NCI-H460 (cell line): ENCODE data around the gene KATNA1. TPM values are rescaled to one million over a fixed set of nuclear protein-coding genes. Genes with fewer than 3 reads are reported as not detected.
A peak's percentile ranks its signal among the peaks of the same experiment; 100 is the strongest.

Experiments
- DNase-seq: peaks from one replicate; pipeline ENCODE4 v3.0.0-alpha.2; 2016; ENCODE audit warnings: low read depth; ENCODE audit errors: extremely low read depth
- total RNA-seq: library from RNA; depleted of rRNA; stranded (reverse); fragments of >200 nt; shearing (Covaris generic); gene quantifications from 2 replicates; pipeline ENCODE4 v1.2.3, GENCODE V29; 2014

Gene KATNA1
- total RNA-seq, 1 experiment from 2014 or later, result 29.3 TPM

DNA sequence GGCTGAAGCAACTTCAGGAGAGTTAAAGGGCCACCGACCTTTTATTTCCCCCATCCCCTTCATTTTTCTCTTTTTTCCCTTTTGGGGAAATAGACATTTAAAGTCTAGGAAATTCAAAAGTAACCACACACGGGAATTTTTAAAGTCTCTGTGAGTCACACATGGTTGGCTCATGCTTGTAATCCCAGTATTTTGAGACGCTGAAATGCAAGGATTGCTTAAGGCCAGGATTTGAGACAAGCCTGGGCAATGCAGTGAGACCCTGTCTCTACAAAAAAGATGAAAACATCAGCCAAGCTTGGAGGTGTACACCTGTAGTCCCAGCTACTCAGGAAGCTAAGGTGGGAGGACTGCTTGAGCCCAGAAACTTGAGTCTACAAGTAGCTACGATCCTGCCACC is 34.2 kb downstream of the KATNA1 start:
- DNase-seq, result no peak

DNA sequence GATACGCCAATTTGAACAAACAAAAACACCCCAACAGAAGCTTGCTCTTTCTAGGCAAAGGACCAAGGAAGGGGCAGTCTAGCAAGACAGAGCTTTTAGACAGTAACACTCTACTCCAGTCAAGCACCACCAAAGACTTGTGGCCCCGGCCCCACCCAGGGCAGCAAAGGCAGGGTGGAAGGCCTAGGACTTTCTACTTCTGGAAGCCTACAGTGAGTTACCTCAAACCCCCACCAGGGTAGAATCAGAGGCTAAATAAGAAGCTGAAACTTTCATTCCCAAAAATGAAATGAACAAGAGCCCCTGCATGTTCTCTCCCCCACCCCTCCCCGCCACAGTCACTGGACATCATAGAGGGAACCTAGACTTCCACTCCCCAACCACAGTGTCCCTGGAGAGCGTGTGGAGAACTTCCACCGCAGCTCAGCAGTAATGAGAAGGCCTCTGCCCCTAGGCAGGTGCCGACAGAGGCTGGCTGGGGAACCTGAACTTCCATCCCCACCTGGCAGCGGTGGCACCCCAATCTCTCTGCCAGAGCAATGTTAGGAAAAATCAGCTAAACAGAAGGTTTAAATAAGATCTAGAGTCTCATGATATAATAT is 40.0 kb downstream of the KATNA1 start:
- no peak for DNase-seq

DNA sequence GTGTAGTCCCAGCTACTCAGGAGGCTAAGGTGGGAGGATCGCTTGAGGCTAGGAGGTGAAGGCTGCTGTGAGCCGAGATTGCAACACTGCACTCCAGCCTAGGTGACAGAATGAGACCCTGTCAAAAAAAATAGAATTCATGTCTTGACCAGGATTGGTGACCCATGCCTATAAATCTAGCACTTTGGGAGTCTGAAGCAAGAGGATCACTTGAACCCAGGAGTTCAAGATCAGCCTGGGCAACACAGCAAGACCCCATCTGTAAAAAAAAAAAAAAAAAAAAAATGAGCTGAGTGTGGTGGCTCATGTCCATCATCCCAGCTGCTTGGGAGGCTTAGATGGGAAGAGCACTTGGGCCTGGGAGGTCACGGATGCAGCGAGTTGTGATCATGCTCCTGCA is 48.0 kb downstream of the KATNA1 start:
- DNase-seq, result no peak

DNA sequence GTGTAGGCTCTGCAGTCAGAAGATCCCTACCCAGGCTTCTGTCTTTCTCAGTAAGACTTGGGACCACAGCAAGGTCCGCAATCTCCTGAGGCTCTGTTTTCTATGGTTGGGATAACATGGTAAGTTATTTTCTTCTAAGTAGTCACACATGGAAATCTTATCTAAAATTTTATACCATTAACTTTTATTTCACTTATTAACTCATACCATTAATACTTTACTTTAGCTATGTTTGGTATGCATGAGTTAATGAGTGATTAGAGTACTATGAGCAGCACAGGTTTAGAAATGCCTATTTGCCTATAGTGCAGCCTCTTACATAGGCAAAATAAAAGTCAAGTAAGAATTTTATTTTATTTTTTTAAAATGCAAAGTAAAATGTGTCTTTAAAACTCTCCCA is 55.1 kb downstream of the KATNA1 start:
- DNase-seq, result no peak

DNA sequence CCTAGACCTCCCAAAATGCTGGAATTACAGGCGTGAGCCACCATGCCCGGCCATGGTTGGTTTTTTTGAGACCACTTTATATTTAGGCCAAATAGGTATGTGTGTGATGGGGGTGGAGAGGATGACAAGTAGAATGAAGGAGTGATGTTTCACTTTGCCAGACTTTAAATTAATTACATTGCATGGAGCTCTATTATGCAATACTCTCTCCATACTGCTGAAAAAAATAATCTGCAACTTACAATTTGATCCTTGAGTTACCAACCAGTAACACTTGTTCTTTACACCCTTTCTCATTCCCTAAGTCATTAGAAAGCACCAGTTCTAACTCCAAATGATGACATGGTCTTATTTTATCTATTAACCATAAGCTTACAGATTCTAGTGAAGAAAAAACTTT is 55.5 kb downstream of the KATNA1 start:
- DNase-seq, result no peak

DNA sequence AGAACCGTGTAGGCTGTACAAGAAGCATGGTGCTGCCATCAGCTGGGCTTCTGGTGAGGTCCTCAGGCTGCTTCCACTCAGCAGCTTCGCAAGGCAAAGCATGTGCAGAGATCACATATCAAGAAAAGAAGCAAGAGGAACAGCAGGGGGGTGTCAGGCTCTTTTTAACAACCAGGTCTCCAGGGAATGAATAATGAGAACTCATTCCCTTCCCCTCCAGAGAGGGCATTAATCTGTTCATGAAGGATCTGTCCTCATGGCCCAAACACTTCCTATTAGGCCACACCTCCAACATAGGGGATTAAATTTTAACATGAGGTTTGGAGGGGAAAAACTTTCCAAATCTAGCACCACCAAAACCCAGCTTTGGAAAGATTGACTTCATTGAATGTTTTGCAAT is 62.4 kb downstream of the KATNA1 start:
- no peak for DNase-seq

DNA sequence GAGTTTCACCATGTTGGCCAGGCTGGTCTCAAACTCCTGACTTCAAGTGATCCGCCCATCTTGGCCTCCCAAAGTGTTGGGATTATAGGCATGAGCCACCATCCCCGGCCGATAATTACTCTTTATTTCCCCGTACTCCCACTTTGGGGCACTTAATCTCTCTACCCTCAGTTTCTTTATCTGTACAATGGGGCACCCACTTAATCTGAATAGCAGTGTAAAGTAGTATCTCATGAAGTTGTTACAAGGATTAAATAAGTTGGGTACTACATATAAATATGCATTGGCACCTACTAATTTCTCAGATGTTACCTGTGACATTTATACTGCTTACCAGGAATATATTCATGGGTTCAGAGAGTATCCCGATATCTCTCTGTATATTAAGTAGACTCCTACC is 67.2 kb downstream of the KATNA1 start:
- DNase-seq, result no peak

DNA sequence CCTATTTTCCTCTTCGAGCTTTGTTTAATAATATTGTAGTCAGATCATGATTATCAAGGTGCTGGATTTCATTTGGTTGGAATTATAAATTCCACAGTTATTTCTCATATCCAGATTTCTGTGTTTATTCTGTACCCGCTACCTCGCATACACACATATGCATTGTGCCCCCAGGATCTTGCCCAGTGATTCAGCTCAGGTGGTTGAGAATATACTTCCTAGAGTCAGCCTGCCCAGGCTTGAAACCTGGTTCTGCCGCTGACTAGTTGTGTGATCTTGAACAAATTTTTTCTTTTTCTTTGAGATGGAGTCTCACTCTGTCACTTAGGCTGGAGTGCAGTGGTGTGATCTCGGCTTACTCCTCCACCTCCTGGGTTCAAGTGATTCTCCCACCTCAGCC is 67.6 kb downstream of the KATNA1 start:
- no peak for DNase-seq

DNA sequence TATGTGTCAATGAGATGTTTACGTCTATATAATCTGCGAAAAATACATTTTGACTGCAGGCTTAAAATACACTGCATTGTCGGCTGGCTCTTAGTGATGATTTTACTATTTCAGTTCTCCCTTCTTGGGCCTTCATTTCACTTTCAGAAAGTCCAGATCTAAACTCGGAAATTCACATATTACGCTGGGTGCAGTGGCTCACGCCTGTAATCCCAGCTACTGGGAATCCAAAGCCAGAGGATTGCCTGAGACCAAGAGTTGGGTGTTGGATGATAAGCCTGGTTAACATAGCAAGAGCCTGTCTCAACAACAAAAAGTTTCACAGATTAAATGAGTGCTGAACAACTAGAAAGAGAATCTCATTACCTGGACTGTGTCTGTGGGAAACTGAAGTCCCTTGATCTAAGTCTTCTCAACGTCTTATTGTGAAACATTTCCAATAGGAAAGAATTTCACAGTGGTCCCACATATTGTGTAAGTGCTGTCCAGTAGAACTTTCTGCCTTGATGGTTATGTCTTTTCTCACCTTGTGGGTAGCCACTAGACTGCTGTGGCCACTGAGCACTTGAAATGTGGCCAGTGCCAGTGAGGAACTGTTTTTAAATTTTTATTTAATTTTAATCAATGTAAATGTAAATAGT is 80.4 kb downstream of the KATNA1 start:
- no peak for DNase-seq

DNA sequence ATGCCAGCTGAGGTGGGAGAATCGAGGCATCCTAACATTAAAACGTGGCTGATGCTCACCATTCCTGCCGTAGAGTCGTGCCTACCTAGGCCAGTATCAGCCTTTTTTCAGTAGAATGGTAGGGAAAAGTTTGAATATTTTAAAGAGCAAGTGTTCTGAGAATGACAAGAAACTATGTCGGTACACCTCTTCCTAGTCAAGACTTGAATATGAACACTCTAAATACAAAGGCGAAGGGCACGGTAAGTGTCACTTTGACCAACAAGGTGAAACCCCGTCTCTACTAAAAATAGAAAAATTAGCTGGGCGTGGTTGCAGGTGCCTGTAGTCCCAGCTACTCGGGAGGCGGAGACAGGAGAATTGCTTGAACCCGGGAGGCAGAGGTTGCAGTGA is 81.3 kb downstream of the KATNA1 start:
- DNase-seq, result no peak

DNA sequence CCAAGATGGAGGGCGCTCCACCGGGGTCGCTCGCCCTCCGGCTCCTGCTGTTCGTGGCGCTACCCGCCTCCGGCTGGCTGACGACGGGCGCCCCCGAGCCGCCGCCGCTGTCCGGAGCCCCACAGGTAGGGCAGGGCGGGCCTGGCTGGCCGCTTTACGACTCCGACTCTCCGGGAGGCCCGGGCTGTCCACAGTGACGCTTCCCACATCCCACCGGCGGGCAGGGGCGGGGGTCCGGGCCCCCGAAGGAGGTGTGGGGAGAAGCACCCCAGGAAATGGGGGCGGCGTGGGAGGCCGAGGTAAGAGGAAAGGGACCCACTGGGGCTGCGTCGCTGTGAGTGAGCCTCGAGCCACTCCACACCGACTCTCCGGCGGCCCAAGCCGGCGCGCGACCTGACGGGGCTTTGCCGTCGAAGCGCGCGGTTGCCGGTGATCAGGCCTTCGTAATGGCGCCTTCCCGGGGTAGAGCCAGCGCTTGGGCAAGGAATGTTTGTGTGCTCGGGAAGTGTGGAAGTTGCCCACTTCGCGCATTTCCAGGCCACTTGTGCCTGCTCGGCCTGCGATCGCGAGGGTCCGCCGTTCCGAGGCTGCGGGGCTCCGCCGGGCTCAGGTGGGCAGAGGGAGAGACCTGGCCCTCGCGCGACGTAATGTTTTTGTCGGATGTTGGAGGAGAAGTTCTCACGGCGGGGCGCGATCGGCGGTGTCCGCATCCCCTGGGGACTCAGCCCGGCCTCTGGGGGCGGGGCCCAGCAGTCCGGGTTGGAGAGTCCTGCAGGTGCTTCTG is 81.9 kb downstream of the KATNA1 start:
- DNase-seq, result no peak

DNA sequence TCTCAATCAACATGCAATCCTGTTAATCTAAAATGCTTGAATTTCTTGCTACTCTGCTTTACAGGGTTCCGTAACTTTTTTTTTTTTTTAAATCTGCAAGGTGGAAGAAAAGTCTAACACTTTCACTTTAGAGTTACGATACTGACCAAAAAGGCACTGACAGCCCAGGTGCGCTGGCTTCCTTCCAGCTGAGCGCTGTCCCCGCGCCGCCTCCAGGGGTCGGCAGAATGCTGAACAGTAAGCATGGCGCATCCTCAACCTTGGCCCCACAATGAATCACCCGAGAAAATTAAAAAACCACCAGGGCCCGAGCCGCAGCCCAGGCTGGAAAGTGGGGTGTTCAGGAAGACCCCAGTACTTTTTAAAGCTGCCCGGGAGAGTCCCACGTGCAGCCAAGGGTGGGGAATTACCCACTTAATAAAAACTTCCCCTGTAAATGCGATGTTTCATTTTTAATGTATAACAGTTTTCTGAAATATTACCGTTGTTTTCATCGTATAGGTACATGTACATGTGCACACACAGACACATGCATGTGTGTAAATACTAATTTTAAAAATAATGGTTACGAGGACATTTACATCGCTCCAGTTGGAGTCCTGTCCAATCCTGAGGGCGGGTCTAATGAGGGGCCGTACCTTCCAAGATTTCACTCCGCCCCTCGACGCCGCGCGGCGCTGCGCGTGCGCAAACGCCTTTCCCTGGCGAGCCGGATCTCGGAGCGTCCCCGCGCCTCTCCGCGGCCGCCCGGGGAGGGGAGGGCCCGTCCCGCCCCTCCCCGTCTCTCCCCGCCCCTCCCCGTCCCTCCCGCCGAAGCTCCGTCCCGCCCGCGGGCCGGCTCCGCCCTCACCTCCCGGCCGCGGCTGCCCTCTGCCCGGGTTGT is 82.7 kb downstream of the KATNA1 start, which contains the start of gene GINM1:
TSS of gene GINM1 (plus strand) at position 849 of the 883 bp plus-strand sequence. CDS start 40 bp downstream, outside the sequence.
- peak; percentile 88 for DNase-seq

DNA sequence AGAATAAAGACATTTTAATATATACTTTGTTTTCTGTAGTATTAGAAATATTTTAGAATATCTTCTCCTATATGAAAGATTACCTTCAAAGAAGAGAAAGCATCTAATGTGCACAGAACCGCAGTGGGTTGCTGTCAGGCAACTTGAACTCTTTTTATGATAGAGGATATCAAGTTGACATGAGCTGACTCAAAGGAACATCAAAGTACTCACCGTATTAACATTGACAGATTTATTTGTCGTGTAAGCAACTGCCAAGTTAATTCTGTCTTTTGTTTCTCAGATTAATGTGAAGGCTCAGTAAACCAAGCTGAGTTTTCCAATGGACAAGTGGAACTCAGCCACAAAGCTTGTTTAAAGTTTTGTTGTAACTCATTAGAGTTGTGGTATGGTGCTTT is 84.6 kb downstream of the KATNA1 start:
- DNase-seq, result no peak

DNA sequence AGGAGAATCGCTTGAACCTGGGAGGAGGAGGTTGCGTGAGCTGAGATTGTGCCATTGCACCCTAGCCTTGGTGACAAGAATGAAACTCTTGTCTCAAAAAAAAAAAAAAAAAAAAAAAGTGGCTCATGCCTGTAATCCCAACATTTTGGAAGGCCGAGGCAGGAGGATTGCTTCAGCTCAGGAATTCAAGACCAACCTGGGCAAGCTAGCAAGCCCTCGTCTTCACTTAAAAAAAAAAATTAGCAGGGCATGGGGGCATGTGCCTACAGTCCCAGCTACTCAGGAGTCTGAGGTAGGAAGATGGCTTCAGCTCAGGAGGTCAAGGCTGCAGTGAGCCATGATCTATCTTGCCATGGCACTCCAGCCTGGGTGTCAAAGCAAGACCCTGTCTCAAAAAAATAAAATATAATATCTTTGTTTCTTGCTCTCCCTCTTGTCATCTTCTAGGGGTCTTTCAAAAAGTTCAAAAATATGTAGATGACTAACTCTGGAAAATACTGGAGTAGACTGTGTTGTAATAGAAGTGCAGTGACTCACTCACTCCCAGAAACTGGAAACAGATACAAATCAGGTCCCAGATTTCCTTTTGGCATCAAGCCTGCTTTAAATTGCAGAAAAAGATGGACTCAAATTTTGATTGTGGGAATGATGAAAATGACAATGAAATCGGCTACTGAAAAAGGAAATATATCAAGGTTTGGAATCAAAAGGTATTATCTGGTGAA is 85.1 kb downstream of the KATNA1 start:
- no peak for DNase-seq

DNA sequence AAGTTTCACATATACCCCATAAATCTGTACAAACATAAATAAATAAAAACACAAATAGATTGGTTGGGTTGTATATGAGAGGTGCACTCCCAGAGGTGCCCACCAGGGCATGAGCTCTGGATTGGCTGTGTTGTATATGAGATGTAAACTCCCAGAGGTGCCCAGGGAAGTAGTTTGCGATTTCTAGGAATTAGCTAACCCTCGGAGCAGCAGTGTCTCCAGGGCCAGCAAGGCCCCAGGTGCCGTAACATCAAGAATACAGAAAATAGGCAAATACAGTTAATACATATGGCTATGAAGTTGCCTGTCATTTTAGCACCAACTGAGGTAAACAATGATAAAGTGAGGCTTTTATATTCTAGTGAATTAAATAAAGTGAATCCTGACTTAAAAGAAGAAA is 87.8 kb downstream of the KATNA1 start:
- DNase-seq, result no peak

DNA sequence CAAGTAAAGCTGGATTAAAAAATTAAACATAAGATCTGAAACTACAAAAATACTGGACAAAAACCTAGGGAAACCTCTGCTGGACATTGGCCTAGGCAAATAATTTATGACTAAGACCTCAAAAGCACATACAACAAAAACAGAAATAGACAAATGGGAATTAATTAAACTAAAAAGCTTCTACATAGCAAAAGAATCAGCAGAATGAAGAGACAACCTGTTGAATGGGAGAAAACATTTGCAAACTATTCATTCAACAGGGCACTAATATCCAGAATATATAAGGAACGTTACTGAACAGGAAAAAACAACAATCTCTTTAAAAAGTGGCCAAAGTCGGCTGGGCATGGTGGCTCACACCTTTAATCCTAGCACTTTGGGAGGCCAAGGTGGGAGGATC is 89.1 kb downstream of the KATNA1 start:
- no peak for DNase-seq

DNA sequence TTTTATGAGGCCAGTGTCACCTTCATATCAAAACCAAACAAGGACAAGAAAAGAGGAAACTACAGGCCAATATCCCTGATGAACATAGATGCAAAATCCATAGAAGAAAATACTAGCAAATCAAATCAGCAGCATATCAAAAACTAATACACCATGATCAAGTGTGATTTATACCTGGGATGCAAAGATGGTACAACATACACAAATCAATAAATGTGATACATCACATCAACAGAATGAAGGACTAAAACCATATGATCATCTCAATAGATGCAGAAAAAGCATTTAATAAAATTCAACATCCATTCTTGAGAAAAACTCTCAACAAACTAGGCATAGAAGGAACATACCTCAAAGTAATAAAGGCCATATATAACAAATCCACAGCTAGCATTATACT is 90.5 kb downstream of the KATNA1 start:
- DNase-seq, result no peak

DNA sequence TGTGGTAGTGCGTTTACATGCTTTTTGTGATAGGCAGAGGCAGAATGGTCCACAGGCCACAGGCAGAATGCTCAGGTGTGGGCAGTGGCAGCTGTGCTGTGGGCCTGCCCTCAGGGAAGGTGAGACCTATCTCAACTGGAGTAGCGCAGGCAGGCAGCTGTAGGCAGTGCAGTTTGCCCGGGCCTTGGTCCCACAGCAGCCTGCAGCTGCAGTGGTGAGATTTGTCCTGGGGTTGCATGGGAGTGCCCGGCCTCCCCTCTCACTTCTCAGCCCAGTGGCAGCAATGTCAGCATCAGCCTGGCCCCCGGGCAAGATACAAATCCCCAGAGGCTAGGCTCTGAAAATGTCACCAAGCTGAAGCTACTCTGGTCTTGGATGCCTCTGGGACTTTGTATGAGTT is 96.6 kb downstream of the KATNA1 start:
- no peak for DNase-seq

DNA sequence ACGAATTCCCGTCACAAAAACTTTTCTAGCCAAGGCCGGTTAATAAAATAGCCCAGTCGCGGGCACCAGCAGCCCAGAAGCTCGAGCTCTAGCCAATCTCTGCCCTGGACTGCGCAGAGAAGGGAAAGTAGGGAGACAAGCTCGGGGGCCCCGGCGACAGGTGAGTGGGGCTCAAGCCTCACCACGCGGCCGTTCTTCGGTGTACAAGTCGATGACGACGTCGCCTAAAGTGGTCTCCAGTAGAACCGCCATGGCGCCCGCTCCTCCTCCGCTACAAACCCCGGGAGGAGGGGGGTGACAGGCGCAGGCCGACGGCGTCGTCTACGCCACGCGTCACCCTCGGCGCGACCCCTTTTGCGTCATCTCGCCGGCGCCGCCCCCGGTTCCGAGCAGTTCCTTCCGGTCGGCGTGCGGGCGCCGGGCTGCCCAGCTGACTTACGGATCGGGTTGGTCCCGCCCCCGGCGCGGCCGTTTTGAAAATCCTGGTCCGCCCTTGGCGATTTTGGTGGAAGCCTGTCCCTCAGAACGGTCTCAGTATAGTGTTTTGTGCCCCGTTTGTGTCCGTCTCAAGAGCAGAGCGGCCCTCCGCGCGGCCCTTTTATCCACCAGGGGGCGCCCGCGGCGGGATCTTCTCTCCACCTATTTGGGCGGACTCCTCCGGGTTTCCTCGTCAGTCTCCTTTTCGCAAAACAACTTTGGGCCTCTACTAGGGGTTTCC is 102.6 kb downstream of the KATNA1 start, which contains the start of gene PPIL4:
TSS of gene PPIL4 (minus strand) at position 290 of the 718 bp plus-strand sequence. CDS start at position 252, 38 bp downstream.
- peak; percentile 83 for DNase-seq
